Esophagus muscularis mucosa (tissue), 3 donors: ENCODE results near the gene ERAP2.
A peak's percentile ranks its signal among the peaks of the same experiment; 100 is the strongest.

Source experiments
- EP300 ChIP-seq: sonication (generic); formaldehyde crosslinking; IDR thresholded peaks from one replicate; pipeline ENCODE4 v1.6.1; 2017; ENCODE audit warnings: antibody characterized with exemption
- TF ChIP-seq, protein P1 (sequence below), 3 experiments: fragments of 200-600 bp in 2 of 3; fragments of 450-650 bp in 1 of 3; sonication (generic) in 2 of 3; IDR thresholded peaks; one replicate each; pipeline ENCODE4 v1.5.1; 2017 to 2019; ENCODE audit warnings: antibody characterized with exemption in 3 of 3, mild to moderate bottlenecking in 2 of 3, moderate library complexity in 1 of 3

DNA sequence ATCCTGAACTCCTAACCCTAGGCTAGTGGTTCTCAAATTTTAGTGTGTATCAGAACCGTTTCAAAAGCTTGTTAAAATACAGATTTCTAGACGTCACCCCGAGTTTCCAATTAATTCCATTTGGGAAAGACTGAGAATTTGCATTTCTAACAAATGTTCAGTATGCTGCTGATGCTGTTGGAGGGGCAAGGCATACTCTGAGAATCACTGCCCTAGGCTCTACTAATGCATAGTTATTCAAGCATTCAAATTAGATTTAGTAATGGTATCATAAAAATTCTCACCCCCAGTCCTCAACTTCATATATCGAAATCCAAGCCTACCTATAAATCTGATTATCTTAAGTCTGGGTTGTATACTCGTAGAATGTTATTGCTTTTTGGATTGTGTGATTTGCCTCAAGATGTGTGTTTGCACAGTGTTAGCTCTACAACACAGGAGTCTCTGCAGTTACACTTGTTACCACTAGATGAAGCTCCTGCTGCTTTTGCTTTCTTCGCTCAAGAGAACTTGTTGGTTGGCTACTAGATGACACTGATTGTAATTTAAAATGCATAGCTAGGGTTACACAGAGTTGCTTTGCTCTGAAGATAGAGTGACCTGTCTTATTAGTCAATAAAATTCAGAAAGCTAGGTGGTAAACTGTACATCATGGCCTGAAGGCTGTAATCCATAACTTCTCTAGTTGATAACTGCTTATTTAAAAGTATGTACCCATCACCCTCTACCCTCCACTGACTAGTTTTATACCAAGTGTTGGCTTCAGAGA lies 7.5 kb upstream of the ERAP2 start:
- TF ChIP-seq, protein P1, sequence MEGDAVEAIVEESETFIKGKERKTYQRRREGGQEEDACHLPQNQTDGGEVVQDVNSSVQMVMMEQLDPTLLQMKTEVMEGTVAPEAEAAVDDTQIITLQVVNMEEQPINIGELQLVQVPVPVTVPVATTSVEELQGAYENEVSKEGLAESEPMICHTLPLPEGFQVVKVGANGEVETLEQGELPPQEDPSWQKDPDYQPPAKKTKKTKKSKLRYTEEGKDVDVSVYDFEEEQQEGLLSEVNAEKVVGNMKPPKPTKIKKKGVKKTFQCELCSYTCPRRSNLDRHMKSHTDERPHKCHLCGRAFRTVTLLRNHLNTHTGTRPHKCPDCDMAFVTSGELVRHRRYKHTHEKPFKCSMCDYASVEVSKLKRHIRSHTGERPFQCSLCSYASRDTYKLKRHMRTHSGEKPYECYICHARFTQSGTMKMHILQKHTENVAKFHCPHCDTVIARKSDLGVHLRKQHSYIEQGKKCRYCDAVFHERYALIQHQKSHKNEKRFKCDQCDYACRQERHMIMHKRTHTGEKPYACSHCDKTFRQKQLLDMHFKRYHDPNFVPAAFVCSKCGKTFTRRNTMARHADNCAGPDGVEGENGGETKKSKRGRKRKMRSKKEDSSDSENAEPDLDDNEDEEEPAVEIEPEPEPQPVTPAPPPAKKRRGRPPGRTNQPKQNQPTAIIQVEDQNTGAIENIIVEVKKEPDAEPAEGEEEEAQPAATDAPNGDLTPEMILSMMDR (IDR thresholded peaks at IDR 0.05): peak; percentile 75 to 96 (median 81)
- no peak for TF ChIP-seq EP300
